NK-92 (cell line): Measurements from ENCODE around the gene SCAPER.
"Not testable (repeated sequence)": the region's sequence is repeated elsewhere in the genome, so short reads cannot be mapped to it uniquely, and the experiment has no call there.

Source experiments
- DNase-seq: peaks from one replicate; lab custom pipeline; 2025; ENCODE audit not compliant: unreplicated experiment; lab: John Stamatoyannopoulos, UW

Gene SCAPER

GRCh38 chr15:76861815-76862397, 43.2 kb downstream of the SCAPER start:
- DNase-seq = no peak

- no peak for DNase-seq
These were observed 44.9 kb downstream of the SCAPER start for GRCh38 chr15:76860201-76860600.

GRCh38 chr15:76850367-76850766, 54.8 kb downstream of the SCAPER start:
- DNase-seq = not testable (repeated sequence)

GRCh38 chr15:76846782-76847181, 58.4 kb downstream of the SCAPER start:
- no peak for DNase-seq

- no peak for DNase-seq
These were observed 61.0 kb downstream of the SCAPER start for GRCh38 chr15:76844096-76844495.

GRCh38 chr15:76843269-76843668, 61.9 kb downstream of the SCAPER start:
- no peak for DNase-seq

DNA sequence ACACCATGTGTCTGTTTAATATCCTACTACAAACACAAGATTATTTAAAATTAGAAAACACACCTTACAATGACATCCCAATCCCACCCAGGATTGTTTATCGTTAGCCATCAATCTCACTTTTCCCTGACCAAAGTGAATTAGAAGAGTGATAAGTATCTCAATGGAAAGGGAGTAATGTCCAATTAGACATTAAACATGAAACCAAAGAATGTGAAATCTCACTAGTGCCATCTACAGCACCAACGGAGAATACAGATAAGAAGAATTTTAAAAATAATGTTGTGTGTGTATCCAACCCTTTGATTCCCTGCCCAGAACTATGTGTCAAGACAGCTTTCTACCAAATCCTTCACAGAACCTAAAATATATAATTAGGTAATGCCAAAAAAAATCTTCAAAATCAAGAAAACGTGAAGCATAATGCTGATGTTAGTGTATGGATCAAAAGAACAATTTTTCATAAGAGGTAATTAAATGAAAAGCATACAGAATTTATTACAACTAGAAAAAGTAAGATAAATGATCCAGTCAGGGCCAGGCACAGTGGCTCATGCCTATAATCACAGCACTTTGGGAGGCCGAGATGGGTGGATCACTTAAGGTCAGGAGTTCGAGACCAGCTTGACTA, 64.2 kb downstream of the SCAPER start:
- DNase-seq = no peak

DNA sequence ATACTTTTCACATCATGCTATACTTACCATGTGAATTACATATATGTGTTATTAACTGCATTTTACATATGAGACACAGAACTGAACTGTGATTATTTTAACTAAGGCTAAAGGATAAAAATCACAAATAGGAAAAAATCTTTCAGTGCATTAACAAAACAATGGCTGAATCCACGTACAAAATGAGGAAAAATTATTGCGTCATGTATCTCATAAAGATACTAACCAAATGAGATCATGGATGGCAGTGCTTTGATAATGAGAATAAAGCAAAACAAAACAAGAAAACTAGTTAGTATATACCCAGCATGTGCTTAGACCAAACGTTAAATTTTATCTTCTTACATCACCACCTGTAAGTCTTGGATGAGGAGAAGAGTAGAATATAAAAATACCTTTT, 66.0 kb downstream of the SCAPER start:
- DNase-seq = no peak

GRCh38 chr15:76837474-76837873, 67.7 kb downstream of the SCAPER start:
- no peak for DNase-seq

- no peak for DNase-seq
These were observed 75.2 kb downstream of the SCAPER start for GRCh38 chr15:76829939-76830338.

DNA sequence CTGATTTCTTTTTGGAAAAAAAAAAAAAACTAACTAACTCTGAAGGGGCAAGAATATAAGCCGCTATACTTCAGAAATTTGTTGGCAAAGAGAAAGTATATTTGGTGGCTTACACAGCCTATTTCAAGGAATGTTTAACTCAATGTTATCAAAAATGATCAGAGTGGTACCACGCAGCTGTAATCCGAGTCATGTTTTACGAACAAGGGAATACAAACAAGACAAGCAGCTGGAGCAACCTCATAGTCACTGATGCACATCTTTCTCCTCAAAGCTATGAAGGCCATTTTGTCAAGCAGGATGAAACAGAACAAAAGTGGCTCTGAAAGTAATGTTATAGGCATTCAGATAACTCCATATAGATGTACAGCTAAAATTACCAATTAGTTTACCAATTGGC, 81.2 kb downstream of the SCAPER start:
- no peak for DNase-seq

DNA sequence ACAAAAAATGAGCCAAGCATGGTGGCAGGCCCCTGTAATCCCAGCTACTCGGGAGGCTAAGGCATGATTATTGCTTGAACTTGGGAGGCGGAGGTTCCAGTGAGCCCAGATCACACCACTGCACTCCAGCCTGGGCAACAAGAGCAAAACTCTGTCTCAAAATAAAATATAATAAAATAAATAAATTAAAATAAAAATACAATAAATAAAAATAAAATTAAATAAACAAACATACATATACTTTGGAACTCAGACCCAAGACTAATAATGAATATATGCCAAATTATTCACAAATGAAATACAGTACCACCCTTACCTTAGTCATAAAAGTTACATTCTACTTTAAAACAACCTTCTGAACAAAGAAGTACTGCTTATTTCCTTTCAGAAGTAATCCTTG, 81.8 kb downstream of the SCAPER start:
- no peak for DNase-seq

DNA sequence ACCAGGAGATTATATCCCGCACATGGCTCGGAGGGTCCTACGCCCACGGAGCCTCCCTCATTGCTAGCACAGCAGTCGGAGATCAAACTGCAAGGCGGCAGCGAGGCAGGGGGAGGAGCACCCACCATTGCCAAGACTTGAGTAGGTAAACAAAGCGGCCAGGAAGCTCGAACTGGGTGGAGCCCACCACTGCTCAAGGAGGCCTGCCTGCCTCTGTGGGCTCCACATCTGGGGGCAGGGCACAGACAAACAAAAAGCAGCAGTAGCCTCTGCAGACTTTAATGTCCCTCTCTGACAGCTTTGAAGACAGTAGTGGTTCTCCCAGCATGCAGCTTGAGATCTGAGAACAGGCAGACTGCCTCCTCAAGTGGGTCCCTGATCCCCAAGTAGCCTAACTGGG, 86.2 kb downstream of the SCAPER start:
- not testable (repeated sequence) for DNase-seq

DNA sequence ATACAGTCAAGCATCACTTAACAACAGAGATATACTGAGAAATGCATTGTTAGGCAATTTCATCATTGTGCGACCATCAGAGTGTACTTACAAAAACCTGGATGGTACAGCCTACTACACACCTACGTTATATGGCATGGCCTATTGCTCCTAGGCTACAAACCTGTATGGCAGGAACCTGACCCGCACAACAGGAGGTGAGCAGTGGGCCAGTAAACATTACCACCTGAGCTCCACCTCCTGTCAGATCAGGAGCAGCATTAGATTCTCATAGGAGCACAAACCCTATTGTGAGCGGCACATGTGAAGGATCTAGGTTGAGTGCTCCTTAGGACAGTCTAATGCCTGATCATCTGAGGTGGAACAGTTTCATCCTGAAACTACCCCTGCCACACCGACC, 89.7 kb downstream of the SCAPER start:
- DNase-seq = no peak

DNA sequence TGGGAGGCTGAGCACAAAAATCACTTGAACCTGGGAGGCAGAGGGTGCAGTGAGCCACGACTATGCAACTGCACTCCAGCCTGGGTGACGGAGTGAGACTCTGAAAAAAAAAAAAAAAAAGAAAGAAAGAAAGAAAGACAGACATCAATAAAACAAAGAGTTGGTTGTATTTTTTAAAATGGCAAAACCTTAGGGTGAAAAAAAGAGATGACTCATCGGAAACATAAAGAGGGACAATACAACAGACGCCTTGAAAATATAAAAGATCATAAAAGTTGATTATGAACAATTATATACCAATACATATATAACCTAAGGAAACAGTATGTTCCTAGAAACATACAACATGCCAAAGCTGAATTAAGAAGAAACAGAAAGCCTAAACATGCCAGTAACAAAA, 92.8 kb downstream of the SCAPER start:
- DNase-seq = no peak

GRCh38 chr15:76809412-76810103, 95.6 kb downstream of the SCAPER start:
- DNase-seq = no peak

- no peak for DNase-seq
These were observed 102.0 kb downstream of the SCAPER start for GRCh38 chr15:76803049-76803571.

DNA sequence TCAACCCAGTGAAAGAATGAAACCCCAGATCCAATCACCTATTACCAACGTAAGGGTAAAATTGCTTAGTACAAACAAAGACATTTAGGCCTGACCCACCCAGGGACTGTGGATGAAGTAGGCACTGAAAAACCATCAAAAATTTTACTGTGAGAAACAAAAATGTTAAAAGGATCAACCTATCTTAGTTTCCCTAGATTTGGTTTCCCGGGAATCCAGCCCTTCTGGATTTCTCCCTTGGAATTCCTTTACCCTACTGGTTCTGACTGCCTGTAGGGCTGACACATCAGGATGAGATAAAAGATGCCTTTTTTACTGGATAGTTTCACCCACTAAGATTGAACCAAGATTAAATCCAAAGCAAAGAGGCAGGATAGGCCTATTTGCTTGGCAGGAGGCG, 102.7 kb downstream of the SCAPER start:
- DNase-seq = no peak

- no peak for DNase-seq
These were observed 105.4 kb downstream of the SCAPER start for GRCh38 chr15:76799760-76800159.

DNA sequence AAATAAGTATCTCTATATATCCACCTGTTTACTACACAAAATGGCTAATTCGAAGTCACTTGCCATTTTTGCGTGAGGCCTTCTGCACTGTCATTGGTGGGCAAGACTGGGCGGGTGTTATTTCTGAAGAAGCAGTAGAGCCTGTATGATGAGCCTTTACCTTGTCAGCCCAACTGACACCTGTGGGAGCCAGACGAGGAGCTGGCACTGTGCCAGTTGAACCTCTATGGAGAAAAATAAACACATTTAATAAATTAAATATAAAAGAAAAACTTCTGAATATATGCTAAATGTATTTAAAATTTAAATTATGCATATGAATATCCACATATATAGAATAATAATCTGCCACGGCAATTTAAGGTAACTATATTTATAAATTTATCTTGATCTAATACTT, 109.9 kb downstream of the SCAPER start:
- no peak for DNase-seq

DNA sequence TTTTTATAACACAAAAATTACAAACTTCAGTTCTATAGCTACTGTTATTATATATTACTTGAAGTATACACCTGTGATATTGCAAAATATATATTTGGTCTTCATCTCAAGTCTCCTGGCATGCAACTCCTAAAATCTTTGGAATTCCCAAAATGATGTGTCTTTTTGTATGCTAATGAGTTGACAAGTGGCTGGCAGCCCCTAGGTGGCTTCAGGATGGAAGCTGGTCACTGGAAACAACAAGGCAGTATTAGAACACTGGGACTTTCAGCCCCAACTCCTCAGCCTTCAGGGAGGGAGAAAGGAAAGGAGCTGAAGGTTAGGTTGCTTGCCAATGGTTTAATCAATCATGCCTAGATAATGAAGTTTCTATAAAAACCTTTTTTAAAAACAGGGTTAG, 112.0 kb downstream of the SCAPER start:
- no peak for DNase-seq

DNA sequence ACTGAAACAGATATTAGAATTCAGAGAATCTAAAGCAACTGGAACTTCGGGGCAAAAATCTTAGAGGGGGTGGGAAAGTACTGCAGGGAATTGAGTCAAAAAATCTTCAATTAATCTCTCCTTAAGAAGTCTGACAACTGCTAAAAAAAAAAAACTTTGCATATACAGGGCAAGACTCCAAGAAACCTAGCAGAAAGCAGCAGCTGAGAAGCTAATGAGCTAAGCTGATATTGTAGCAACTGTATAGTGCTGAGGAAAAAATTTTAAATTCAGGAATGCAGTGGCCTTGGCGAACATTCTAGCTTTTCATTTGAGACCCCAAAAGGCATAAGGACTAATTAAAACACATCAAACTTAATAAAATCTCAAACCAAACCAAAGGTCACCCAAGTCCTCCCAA, 113.6 kb downstream of the SCAPER start:
- no peak for DNase-seq
